Nephron progenitor cell (in vitro differentiated cells): ENCODE measurements around the gene ROS1.

Experiments used
- DNase-seq: peaks from one replicate; pipeline ENCODE4 v3.0.0; 2021
- H3K27ac Mint-ChIP-seq: 2 replicates; pipeline ENCODE4 v1.8.0; 2021; ENCODE audit warnings: mild to moderate bottlenecking, moderate library complexity, mixed read lengths
- H3K27me3 Mint-ChIP-seq: 2 replicates; pipeline ENCODE4 v1.8.0; 2021; ENCODE audit warnings: mild to moderate bottlenecking, low read depth, mixed read lengths; ENCODE audit not compliant: poor library complexity
- H3K36me3 Mint-ChIP-seq: 2 replicates; pipeline ENCODE4 v1.8.0; 2021; ENCODE audit warnings: low read depth, mixed read lengths
- H3K4me1 Mint-ChIP-seq: 2 replicates; pipeline ENCODE4 v1.8.0; 2021; ENCODE audit warnings: mixed read lengths
- H3K4me3 Mint-ChIP-seq: 2 replicates; pipeline ENCODE4 v1.8.0; 2021; ENCODE audit warnings: mild to moderate bottlenecking, moderate library complexity, mixed read lengths
- H3K9me3 Mint-ChIP-seq: 2 replicates; pipeline ENCODE4 v1.8.0; 2021; ENCODE audit warnings: mild to moderate bottlenecking, moderate library complexity, mixed read lengths
- CTCF ChIP-seq: fragments of 200-600 bp; sonication (generic); IDR thresholded peaks from 2 replicates; pipeline ENCODE4 v1.5.0; 2021; ENCODE audit warnings: antibody characterized with exemption

ROS1 gene

GRCh38 chr6:117389227-117390057 is 36.3 kb downstream of the ROS1 start:
- Mint-ChIP-seq H3K4me1 (no peaks in the 10 kb centered on the region), H3K36me3 (no peaks in the 10 kb centered on the region), H3K27ac (no peak overlapping the region), H3K27me3 (peaks cover 8% of the 10 kb centered on the region), H3K4me3 (no peak overlapping the region), H3K9me3 (no peaks in the 10 kb centered on the region)
- no peak for TF ChIP-seq CTCF
- DNase-seq, result no peak

GRCh38 chr6:117387454-117387974 is 38.2 kb downstream of the ROS1 start:
- Mint-ChIP-seq H3K4me3 (no peak overlapping the region), H3K4me1 (no peaks in the 10 kb centered on the region), H3K27ac (no peak overlapping the region), H3K36me3 (no peaks in the 10 kb centered on the region), H3K9me3 (no peaks in the 10 kb centered on the region), H3K27me3 (peaks cover 11% of the 10 kb centered on the region)
- TF ChIP-seq CTCF, result no peak
- no peak for DNase-seq

GRCh38 chr6:117384659-117385058 is 41.1 kb downstream of the ROS1 start:
- no peak for DNase-seq
- Mint-ChIP-seq H3K9me3 (no peaks in the 10 kb centered on the region), H3K27ac (no peak overlapping the region), H3K4me1 (no peaks in the 10 kb centered on the region), H3K36me3 (no peaks in the 10 kb centered on the region), H3K4me3 (no peak overlapping the region), H3K27me3 (peaks cover 6% of the 10 kb centered on the region)
- no peak for TF ChIP-seq CTCF

GRCh38 chr6:117381749-117382148 is 44.0 kb downstream of the ROS1 start:
- H3K27me3 Mint-ChIP-seq, result peaks cover 13% of the 10 kb centered on the region
- H3K4me3 Mint-ChIP-seq, result no peak overlapping the region
- no peak overlapping the region for H3K27ac Mint-ChIP-seq
- no peaks in the 10 kb centered on the region for H3K4me1 Mint-ChIP-seq
- no peak for TF ChIP-seq CTCF
- no peak for DNase-seq
- no peaks in the 10 kb centered on the region for H3K36me3 Mint-ChIP-seq
- no peaks in the 10 kb centered on the region for H3K9me3 Mint-ChIP-seq

- H3K27ac Mint-ChIP-seq, result no peak overlapping the region
- no peak for DNase-seq
- no peaks in the 10 kb centered on the region for H3K4me1 Mint-ChIP-seq
- peaks cover 16% of the 10 kb centered on the region for H3K27me3 Mint-ChIP-seq
- no peaks in the 10 kb centered on the region for H3K9me3 Mint-ChIP-seq
- TF ChIP-seq CTCF, result no peak
- no peaks in the 10 kb centered on the region for H3K36me3 Mint-ChIP-seq
- H3K4me3 Mint-ChIP-seq, result no peak overlapping the region
These were observed 45.4 kb downstream of the ROS1 start for GRCh38 chr6:117380298-117380697.

GRCh38 chr6:117375446-117375845 is 50.3 kb downstream of the ROS1 start:
- Mint-ChIP-seq H3K36me3 (no peaks in the 10 kb centered on the region), H3K4me1 (peaks cover 13% of the 10 kb centered on the region), H3K4me3 (no peak overlapping the region), H3K27me3 (peaks cover 16% of the 10 kb centered on the region), H3K27ac (no peak overlapping the region), H3K9me3 (peaks cover 15% of the 10 kb centered on the region)
- DNase-seq, result no peak
- TF ChIP-seq CTCF, result no peak
